Astrocyte (in vitro differentiated cells and primary cell): ENCODE data around the gene CENPA. TPM values are rescaled to one million over a fixed set of nuclear protein-coding genes. Genes with fewer than 3 reads are reported as not detected.

Experiments used
- DNase-seq: peaks from one replicate; pipeline ENCODE4 v3.0.0-alpha.2; 2010; ENCODE audit warnings: low read depth
- FAIRE-seq: peaks from 2 replicates; lab custom pipeline; 2011; peaks lifted over from hg19 to GRCh38; lab: Jason Lieb, UNC
- H2AFZ ChIP-seq: 2 replicates; pipeline ENCODE4 v1.6.0; 2012; ENCODE audit warnings: low read depth, low read length, inconsistent platforms
- H3K27ac ChIP-seq: 2 replicates; pipeline ENCODE4 v1.5.1; 2011; ENCODE audit warnings: low read depth, low read length, inconsistent platforms
- H3K27me3 ChIP-seq: 2 replicates; pipeline ENCODE4 v1.6.0; 2011; ENCODE audit warnings: low read length, inconsistent platforms; ENCODE audit not compliant: insufficient read depth
- H3K36me3 ChIP-seq: 2 replicates; pipeline ENCODE4 v1.5.1; 2011; ENCODE audit warnings: low read length, inconsistent platforms; ENCODE audit not compliant: insufficient read depth
- H3K4me1 ChIP-seq: 2 replicates; pipeline ENCODE4 v1.5.1; 2011; ENCODE audit warnings: low read length, inconsistent platforms; ENCODE audit not compliant: insufficient read depth
- H3K4me2 ChIP-seq: 2 replicates; pipeline ENCODE4 v1.6.0; 2012; ENCODE audit warnings: low read length, inconsistent platforms
- H3K4me3 ChIP-seq: 2 replicates; pipeline ENCODE4 v1.5.1; 2011; ENCODE audit warnings: low read depth, mild to moderate bottlenecking, low read length, inconsistent platforms; ENCODE audit not compliant: insufficient read depth
- H3K79me2 ChIP-seq: 2 replicates; pipeline ENCODE4 v1.6.0; 2012; ENCODE audit warnings: mild to moderate bottlenecking, low read length, inconsistent platforms; ENCODE audit not compliant: insufficient read depth
- H3K9ac ChIP-seq: 2 replicates; pipeline ENCODE4 v1.6.0; 2012; ENCODE audit warnings: mild to moderate bottlenecking, low read length, inconsistent platforms
- H3K9me3 ChIP-seq: 2 replicates; pipeline ENCODE4 v1.5.1; 2012; ENCODE audit warnings: low read depth, mild to moderate bottlenecking, low read length, inconsistent platforms; ENCODE audit not compliant: insufficient read depth
- H4K20me1 ChIP-seq: 2 replicates; pipeline ENCODE4 v1.6.0; 2012; ENCODE audit warnings: low read length, inconsistent platforms; ENCODE audit not compliant: insufficient read depth
- H3K27ac Mint-ChIP-seq: one replicate; pipeline ENCODE4 v1.8.0; 2021; ENCODE audit warnings: mild to moderate bottlenecking, mixed read lengths; ENCODE audit not compliant: unreplicated experiment
- H3K27me3 Mint-ChIP-seq: one replicate; pipeline ENCODE4 v1.8.0; 2021; ENCODE audit warnings: low read depth, mixed read lengths; ENCODE audit not compliant: unreplicated experiment
- H3K36me3 Mint-ChIP-seq: one replicate; pipeline ENCODE4 v1.8.0; 2021; ENCODE audit warnings: low read depth, mixed read lengths; ENCODE audit not compliant: unreplicated experiment
- H3K4me1 Mint-ChIP-seq: one replicate; pipeline ENCODE4 v1.8.0; 2021; ENCODE audit warnings: low read depth, mixed read lengths; ENCODE audit not compliant: unreplicated experiment
- H3K4me3 Mint-ChIP-seq: one replicate; pipeline ENCODE4 v1.8.0; 2021; ENCODE audit warnings: mild to moderate bottlenecking, moderate library complexity, mixed read lengths; ENCODE audit not compliant: unreplicated experiment
- H3K9me3 Mint-ChIP-seq: one replicate; pipeline ENCODE4 v1.8.0; 2021; ENCODE audit warnings: mild to moderate bottlenecking, mixed read lengths; ENCODE audit not compliant: unreplicated experiment
- CTCF ChIP-seq: IDR thresholded peaks from 2 replicates; pipeline ENCODE4 v1.5.1; 2011; ENCODE audit warnings: low read depth, mild to moderate bottlenecking, inconsistent platforms, low read length, moderate library complexity; ENCODE audit not compliant: insufficient read depth
- EZH2 ChIP-seq: IDR thresholded peaks from 2 replicates; pipeline ENCODE4 v1.6.1; 2012; ENCODE audit warnings: mild to moderate bottlenecking, low read length, inconsistent platforms; ENCODE audit not compliant: insufficient read depth
- total RNA-seq: library from RNA; stranded (reverse); gene quantifications from 2 replicates; pipeline ENCODE4 v1.2.1, GENCODE V29; 2021

CENPA gene
- total RNA-seq, 1 donor from 2014 or later = 2.7 TPM

GRCh38 chr2:26752656-26753055 lies 33.2 kb upstream of the CENPA start:
- no peak overlapping the region for H3K4me2 ChIP-seq
- no peak overlapping the region for H3K4me3 ChIP-seq
- peaks cover 5% of the 10 kb centered on the region for H3K4me1 ChIP-seq
- H3K27me3 ChIP-seq = no peaks in the 10 kb centered on the region
- H3K36me3 Mint-ChIP-seq = no peaks in the 10 kb centered on the region
- H2AFZ ChIP-seq = no peak overlapping the region
- no peak for TF ChIP-seq CTCF
- TF ChIP-seq EZH2 = no peak
- FAIRE-seq (no peak), DNase-seq (no peak)
- peaks cover 2% of the 10 kb centered on the region for H3K27me3 Mint-ChIP-seq
- H3K9me3 ChIP-seq = no peaks in the 10 kb centered on the region
- no peaks in the 10 kb centered on the region for H3K36me3 ChIP-seq
- no peaks in the 10 kb centered on the region for H4K20me1 ChIP-seq
- no peak overlapping the region for H3K27ac ChIP-seq
- no peak overlapping the region for H3K27ac Mint-ChIP-seq
- H3K4me3 Mint-ChIP-seq = no peak overlapping the region
- H3K9ac ChIP-seq = no peak overlapping the region
- peaks cover 4% of the 10 kb centered on the region for H3K9me3 Mint-ChIP-seq
- H3K79me2 ChIP-seq = no peaks in the 10 kb centered on the region
- H3K4me1 Mint-ChIP-seq = peaks cover 11% of the 10 kb centered on the region

GRCh38 chr2:26754539-26754938 lies 31.3 kb upstream of the CENPA start:
- H3K27ac Mint-ChIP-seq = peak overlapping the region; percentile 58

More at GRCh38 chr2:26754539-26754938, 31.3 kb upstream of the CENPA start:
- H3K4me1 ChIP-seq = peaks cover 17% of the 10 kb centered on the region
- TF ChIP-seq CTCF (no peak), EZH2 (no peak)
- no peaks in the 10 kb centered on the region for H3K9me3 ChIP-seq
- no peaks in the 10 kb centered on the region for H3K36me3 ChIP-seq
- H3K4me1 Mint-ChIP-seq = peaks cover 23% of the 10 kb centered on the region
- no peaks in the 10 kb centered on the region for H4K20me1 ChIP-seq
- H2AFZ ChIP-seq = no peak overlapping the region
- no peak overlapping the region for H3K9ac ChIP-seq
- no peaks in the 10 kb centered on the region for H3K79me2 ChIP-seq
- H3K4me3 ChIP-seq = no peak overlapping the region
- H3K36me3 Mint-ChIP-seq = no peaks in the 10 kb centered on the region
- no peak overlapping the region for H3K4me2 ChIP-seq
- no peaks in the 10 kb centered on the region for H3K27me3 ChIP-seq
- FAIRE-seq (no peak), DNase-seq (no peak)
- H3K27me3 Mint-ChIP-seq = peaks cover 2% of the 10 kb centered on the region
- no peak overlapping the region for H3K4me3 Mint-ChIP-seq
- H3K27ac ChIP-seq = no peak overlapping the region
- peaks cover 4% of the 10 kb centered on the region for H3K9me3 Mint-ChIP-seq
